IMR-90 (cell line): Measurements from ENCODE around the gene LRRC73. TPM values are rescaled to one million over a fixed set of nuclear protein-coding genes. Genes with fewer than 3 reads are reported as not detected.
A peak's percentile ranks its signal among the peaks of the same experiment; 100 is the strongest.

Source experiments
- ATAC-seq: fragments of 200-7000 bp; cut with Tn5 transposase; 2 replicates; pipeline ENCODE4 v1.9.1; 2020; ENCODE audit warnings: low read depth, mild to moderate bottlenecking, moderate library complexity
- BruUV-seq: library from RNA; stranded (reverse); fragments of 400-500 nt; replicated peaks from 2 replicates; lab custom pipeline; 2021; lab: Mats Ljungman, UMichigan
- CTCF ChIA-PET: fragments of 300-600 bp; formaldehyde crosslinking; extraction: SDS; loops from one replicate; lab custom pipeline; 2021; ENCODE audit warnings: antibody characterized with exemption; lab: Yijun Ruan, JAX
- POLR2A ChIA-PET: fragments of 300-600 bp; sonication (Branson Sonifier 250); formaldehyde crosslinking; loops from one replicate; lab custom pipeline; 2022; ENCODE audit warnings: antibody characterized with exemption; ENCODE audit not compliant: unreplicated experiment; lab: Charles Lee
- DNase-seq: peaks from one replicate; pipeline ENCODE4 v3.0.0; 2013
- H2AFZ ChIP-seq: replicated peaks from 2 replicates; pipeline ENCODE3; 2013; ENCODE audit warnings: low read length, mild to moderate bottlenecking; ENCODE audit not compliant: poor library complexity
- H2AK5ac ChIP-seq: 2 replicates; pipeline ENCODE4 v1.6.1; 2013; ENCODE audit warnings: low read depth, low read length, inconsistent platforms
- H2AK9ac ChIP-seq: replicated peaks from 2 replicates; pipeline ENCODE3; 2013; ENCODE audit warnings: mild to moderate bottlenecking, low read depth, low read length, moderate library complexity; ENCODE audit not compliant: poor library complexity
- H2BK120ac ChIP-seq: 2 replicates; pipeline ENCODE4 v1.6.1; 2013; ENCODE audit warnings: low read depth, low read length, inconsistent platforms
- H2BK15ac ChIP-seq: 3 replicates; pipeline ENCODE4 v1.6.1; 2013; ENCODE audit warnings: low read depth, low read length, inconsistent platforms
- H2BK20ac ChIP-seq: 2 replicates; pipeline ENCODE4 v1.6.1; 2013; ENCODE audit warnings: low read depth, mild to moderate bottlenecking, inconsistent platforms, low read length, moderate library complexity
- H2BK5ac ChIP-seq: 2 replicates; pipeline ENCODE4 v1.6.1; 2013; ENCODE audit warnings: mild to moderate bottlenecking, low read depth, low read length, inconsistent platforms; ENCODE audit not compliant: poor library complexity, severe bottlenecking
- H3K14ac ChIP-seq: replicated peaks from 2 replicates; pipeline ENCODE4 v1.6.1; 2013; ENCODE audit warnings: low read depth, low read length, inconsistent platforms
- H3K18ac ChIP-seq: 2 replicates; pipeline ENCODE4 v1.6.1; 2013; ENCODE audit warnings: low read depth, low read length, control low read depth
- H3K23ac ChIP-seq: 2 replicates; pipeline ENCODE4 v1.6.1; 2013; ENCODE audit warnings: low read depth, low read length, inconsistent platforms
- H3K27ac ChIP-seq: 2 replicates; pipeline ENCODE4 v1.5.1; 2013; ENCODE audit warnings: mild to moderate bottlenecking, control low read depth, low read length; ENCODE audit not compliant: insufficient read depth
- H3K27me3 ChIP-seq: 2 replicates; pipeline ENCODE4 v1.6.1; 2013; ENCODE audit warnings: low read length; ENCODE audit not compliant: control insufficient read depth, insufficient read depth
- H3K36me3 ChIP-seq: 2 replicates; pipeline ENCODE4 v1.6.1; 2013; ENCODE audit warnings: low read length, mixed read lengths; ENCODE audit not compliant: control insufficient read depth, insufficient read depth
- H3K4ac ChIP-seq: 2 replicates; pipeline ENCODE4 v1.6.1; 2013; ENCODE audit warnings: low read depth, low read length, inconsistent platforms
- H3K4me1 ChIP-seq: 2 replicates; pipeline ENCODE4 v1.6.1; 2013; ENCODE audit warnings: low read length, mixed read lengths; ENCODE audit not compliant: control insufficient read depth, insufficient read depth
- H3K4me2 ChIP-seq: 2 replicates; pipeline ENCODE4 v1.6.1; 2013; ENCODE audit warnings: low read depth, mild to moderate bottlenecking, control low read depth, low read length, moderate library complexity
- H3K4me3 ChIP-seq: 2 replicates; pipeline ENCODE4 v1.5.1; 2013; ENCODE audit warnings: low read depth, mild to moderate bottlenecking, control low read depth, low read length, moderate library complexity; ENCODE audit not compliant: insufficient read depth
- H3K56ac ChIP-seq: 2 replicates; pipeline ENCODE4 v1.6.1; 2013; ENCODE audit warnings: low read length, inconsistent platforms; ENCODE audit not compliant: insufficient read depth; ENCODE audit errors: extremely low read depth
- H3K79me1 ChIP-seq, 2 experiments: 2 replicates each; pipeline ENCODE4 v1.6.1; 2013; ENCODE audit warnings: low read length in 2 of 2, inconsistent platforms in 1 of 2, low read depth in 1 of 2
- H3K9ac ChIP-seq: 2 replicates; pipeline ENCODE4 v1.6.1; 2013; ENCODE audit warnings: low read depth, low read length, control low read depth
- H3K9me1 ChIP-seq: 2 replicates; pipeline ENCODE4 v1.6.1; 2013; ENCODE audit warnings: low read length, inconsistent platforms; ENCODE audit not compliant: insufficient read depth
- H3K9me3 ChIP-seq: 2 replicates; pipeline ENCODE4 v1.6.1; 2013; ENCODE audit warnings: low read length; ENCODE audit not compliant: control insufficient read depth, insufficient read depth
- H4K20me1 ChIP-seq: 2 replicates; pipeline ENCODE4 v1.6.1; 2013; ENCODE audit warnings: low read length, inconsistent platforms; ENCODE audit not compliant: insufficient read depth
- H4K5ac ChIP-seq: 2 replicates; pipeline ENCODE4 v1.6.1; 2013; ENCODE audit warnings: mild to moderate bottlenecking, low read depth, low read length, control low read depth
- H4K8ac ChIP-seq, 2 experiments: 2 replicates each; pipeline ENCODE4 v1.6.1; 2013; ENCODE audit warnings: low read depth in 2 of 2, low read length in 2 of 2, control low read depth in 1 of 2, inconsistent platforms in 1 of 2
- H4K91ac ChIP-seq: 2 replicates; pipeline ENCODE4 v1.6.1; 2013; ENCODE audit warnings: low read depth, low read length, inconsistent platforms; ENCODE audit not compliant: insufficient read depth
- CHD1 ChIP-seq: IDR thresholded peaks from 2 replicates; pipeline ENCODE4 v1.6.1; 2012; ENCODE audit warnings: low read depth, low read length, improper control_type of control experiment
- ELK1 ChIP-seq: fragments of 150-350 bp; IDR thresholded peaks from 2 replicates; pipeline ENCODE4 v1.6.1; 2016; ENCODE audit warnings: low read depth, mild to moderate bottlenecking, low read length, moderate library complexity, borderline replicate concordance
- MAZ ChIP-seq: IDR thresholded peaks from 2 replicates; pipeline ENCODE4 v1.6.1; 2012; ENCODE audit warnings: low read depth, mild to moderate bottlenecking, low read length, improper control_type of control experiment, moderate library complexity, borderline replicate concordance
- MXI1 ChIP-seq: IDR thresholded peaks from 2 replicates; pipeline ENCODE4 v1.6.1; 2012; ENCODE audit warnings: low read depth, mild to moderate bottlenecking, low read length, moderate library complexity, borderline replicate concordance
- POLR2A ChIP-seq: IDR thresholded peaks from 2 replicates; pipeline ENCODE4 v1.6.1; 2012; ENCODE audit warnings: mild to moderate bottlenecking, low read depth, low read length
- SMC3 ChIP-seq: fragments of 150-350 bp; IDR thresholded peaks from 2 replicates; pipeline ENCODE4 v1.6.1; 2016; ENCODE audit warnings: low read depth, mild to moderate bottlenecking, antibody characterized with exemption, low read length, moderate library complexity
- WGBS, 2 experiments: methylation state at CpG; one replicate each; pipeline versions ENCODE4 v1.1.5 to v1.1.7; 2013; ENCODE audit warnings: missing lambda C conversion rate in 2 of 2; ENCODE audit not compliant: insufficient read length in 1 of 2; ENCODE audit errors: extremely low coverage in 2 of 2; 5-methylcytosine and 5-hydroxymethylcytosine counted together
- dilution Hi-C: fragments of 300-500 bp; cut with HindIII; formaldehyde crosslinking; loops from one replicate; pipeline ENCODE4 v1.14.3; 2018; ENCODE audit warnings: low sequenced_read_pairs; ENCODE audit not compliant: unreplicated experiment
- in situ Hi-C: fragments of 300-500 bp; cut with MboI; formaldehyde crosslinking; loops from 3 replicates; pipeline ENCODE4 v1.14.3; 2019; ENCODE audit warnings: low sequenced_read_pairs, inconsistent platforms, mixed read lengths
- intact Hi-C: fragments of 100-400 bp; cut with micrococcal nuclease; formaldehyde crosslinking; loops from 2 replicates; pipeline ENCODE4 v1.10.0; 2022
- polyA plus RNA-seq, 3 experiments: library from polyadenylated mRNA; depleted of rRNA; stranded (reverse); fragments of >200 nt; gene quantifications; 2 replicates each; pipeline ENCODE4 v1.2.3, GENCODE V29; 2012; ENCODE audit warnings: low replicate concordance in 1 of 3
- total RNA-seq: library from RNA; depleted of rRNA; stranded (reverse); fragments of >200 nt; gene quantifications from 2 replicates; pipeline ENCODE4 v1.2.3, GENCODE V29; 2012

LRRC73 gene
- total and polyA plus RNA-seq, 2 of the 4 experiments (the other 2 are of a cell fraction): under 0.01 to 0.31 TPM

GRCh38 chr6:43497689-43498088 is 12.5 kb downstream of the LRRC73 start:
- 100% methylated on average over 8 of the region's 12 CpGs; no CpG with 5 or more reads in 1 of the 2 experiments for WGBS, 2 experiments
- H3K9me1 ChIP-seq: peaks cover 26% of the 10 kb centered on the region
- no peak overlapping the region for H3K23ac ChIP-seq
- no peak overlapping the region for H2BK120ac ChIP-seq
- ChIA-PET POLR2A (no interaction called here), CTCF (no interaction called here)
- no peak overlapping the region for H2BK20ac ChIP-seq
- H3K9me3 ChIP-seq: no peaks in the 10 kb centered on the region
- H4K91ac ChIP-seq: no peak overlapping the region; the same call in 1 of the 2 replicates
- no TSS peak for BruUV-seq
- H3K9ac ChIP-seq: no peak overlapping the region
- in situ Hi-C loops: loop anchor here (5.0 to 10.0 kb wide), 2 partner anchors 35 to 53 kb away; no protein-coding TSS in a partner anchor
- peak overlapping the region; percentile 11; the same call in 1 of the 2 replicates for H3K4ac ChIP-seq
- no peak overlapping the region for H3K56ac ChIP-seq
- H4K20me1 ChIP-seq: peaks cover 19% of the 10 kb centered on the region; the same call in 1 of the 2 replicates
- H3K79me1 ChIP-seq: peaks cover 26 to 50% of the 10 kb centered on the region in 2 experiments
- H3K18ac ChIP-seq: no peak overlapping the region
- intact Hi-C loops: loop anchor here (5.0 kb wide), 1 partner anchor 130 kb away; the partner anchor contains the start of gene ZNF318
- H2AK5ac ChIP-seq: peak overlapping the region; percentile 76
- H2AK9ac ChIP-seq: no peak overlapping the region
- H3K4me2 ChIP-seq: no peak overlapping the region
- peaks cover 36% of the 10 kb centered on the region for H3K36me3 ChIP-seq
- no peak overlapping the region for H2BK15ac ChIP-seq
- DNase-seq (no peak), ATAC-seq (no peak)
- no peak overlapping the region for H2AFZ ChIP-seq
- no peak overlapping the region for H2BK5ac ChIP-seq
- H3K27me3 ChIP-seq: no peaks in the 10 kb centered on the region
- H3K27ac ChIP-seq: no peak overlapping the region
- TF ChIP-seq POLR2A: no peak
- no peak for TF ChIP-seq ELK1
- no peak for TF ChIP-seq CHD1
- TF ChIP-seq SMC3: no peak
- TF ChIP-seq MXI1: no peak
- no peak for TF ChIP-seq MAZ
- no peak overlapping the region for H4K5ac ChIP-seq
- dilution Hi-C loops: no loop called here
- H4K8ac ChIP-seq: no peak overlapping the region; a peak in 1 of 4 replicates
- H3K4me3 ChIP-seq: no peak overlapping the region
- H3K4me1 ChIP-seq: peaks cover 38% of the 10 kb centered on the region
- 0 out of 2 replicates have a peak overlapping the region, but pooled peaks have one; percentile 5 for H3K14ac ChIP-seq
